ENCODE measurements around the gene PROK2.

Gene PROK2

GRCh38 chr3:71784914-71785531, at the start of gene PROK2:
PROK2 (minus strand) TSS chr3:71785148; CDS start chr3:71785052, 96 bp downstream.
- ATAC-seq: peak; percentile 62 to 69

- no peak for ATAC-seq
These were observed 46.7 kb upstream of the PROK2 start for GRCh38 chr3:71831599-71831998.

GRCh38 chr3:71825551-71826283, 40.8 kb upstream of the PROK2 start:
- no peak for ATAC-seq

DNA sequence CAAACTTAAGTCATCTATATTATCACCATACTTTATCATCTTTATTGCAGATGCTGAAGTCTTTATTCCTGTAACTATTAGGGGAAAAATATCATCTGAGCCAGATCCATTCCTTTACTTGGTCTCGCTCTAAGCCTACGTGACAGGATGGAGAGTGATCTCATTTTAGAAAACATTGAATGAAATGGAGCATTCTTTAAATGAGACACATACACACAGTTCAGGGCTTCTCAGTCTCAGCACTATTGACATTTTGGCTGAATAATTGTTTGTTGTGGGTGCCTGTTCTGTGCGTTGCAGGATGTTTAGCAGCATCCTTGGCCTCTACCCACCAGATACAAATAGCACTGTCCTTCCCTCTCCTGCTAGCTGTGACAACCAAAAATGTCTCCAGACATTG, 36.2 kb upstream of the PROK2 start:
- no peak for ATAC-seq

DNA sequence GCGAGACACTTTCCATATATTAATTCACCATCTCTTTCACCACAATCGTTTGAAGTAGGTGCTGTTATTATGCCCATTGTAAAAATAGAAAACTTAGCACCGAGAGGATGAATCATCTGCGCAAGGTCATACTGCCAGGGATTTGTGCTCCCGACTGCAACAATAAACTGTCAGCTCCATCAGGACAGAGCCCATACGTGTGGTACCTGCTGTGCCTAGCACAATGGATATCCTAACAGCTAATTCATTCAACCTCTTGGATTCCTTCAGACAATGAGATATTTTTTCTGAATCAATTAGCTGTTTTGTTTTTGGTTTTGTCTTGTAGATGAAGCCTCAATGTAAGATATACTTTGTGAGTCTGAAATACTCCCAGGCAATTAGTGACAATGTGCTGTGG, 32.3 kb upstream of the PROK2 start:
- ATAC-seq: no peak

DNA sequence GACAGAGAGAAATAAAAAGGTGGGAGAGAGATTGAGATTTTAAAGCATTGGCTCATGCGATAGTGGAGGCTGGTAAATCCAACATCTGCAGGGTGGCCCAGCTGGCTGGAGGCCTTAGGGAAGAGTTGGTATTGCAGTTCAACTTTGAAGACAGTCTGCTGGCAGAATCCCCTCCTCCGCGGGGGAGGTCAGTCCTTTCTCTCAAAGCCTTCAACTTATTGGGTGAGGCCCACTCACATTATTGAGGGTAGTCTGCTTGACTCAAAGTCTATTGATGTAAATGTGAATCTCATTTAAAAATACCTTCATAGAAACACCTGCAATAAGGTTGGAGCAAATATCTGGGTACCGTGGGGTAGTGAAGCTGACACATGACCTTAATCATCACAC, 31.8 kb upstream of the PROK2 start:
- no peak for ATAC-seq

- no peak for ATAC-seq
These were observed 30.6 kb upstream of the PROK2 start for GRCh38 chr3:71815340-71816067.

DNA sequence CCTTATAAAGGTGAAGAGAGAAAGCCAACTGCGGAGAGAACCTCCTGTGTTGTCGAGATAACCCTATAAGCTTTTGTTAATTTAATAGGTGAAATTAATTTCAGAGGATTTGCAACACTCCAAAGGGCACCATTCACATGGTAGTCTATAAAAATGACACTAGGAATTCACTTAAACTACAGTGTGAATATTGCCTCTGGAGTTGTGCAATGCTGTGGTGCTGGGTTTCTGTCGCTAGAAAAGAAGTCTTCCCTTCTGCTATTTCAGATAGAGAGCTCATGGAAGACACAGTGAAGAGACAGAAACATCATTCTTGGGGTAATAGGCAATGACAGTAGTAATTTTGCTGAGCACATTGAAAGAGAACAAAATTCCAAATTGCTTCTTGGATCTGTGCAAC, 28.8 kb upstream of the PROK2 start:
- no peak for ATAC-seq

- no peak for ATAC-seq
These were observed 28.1 kb upstream of the PROK2 start for GRCh38 chr3:71813073-71813472.

GRCh38 chr3:71810056-71810455, 25.1 kb upstream of the PROK2 start:
- no peak for ATAC-seq

- no peak for ATAC-seq
These were observed 24.5 kb upstream of the PROK2 start for GRCh38 chr3:71809321-71810026.

DNA sequence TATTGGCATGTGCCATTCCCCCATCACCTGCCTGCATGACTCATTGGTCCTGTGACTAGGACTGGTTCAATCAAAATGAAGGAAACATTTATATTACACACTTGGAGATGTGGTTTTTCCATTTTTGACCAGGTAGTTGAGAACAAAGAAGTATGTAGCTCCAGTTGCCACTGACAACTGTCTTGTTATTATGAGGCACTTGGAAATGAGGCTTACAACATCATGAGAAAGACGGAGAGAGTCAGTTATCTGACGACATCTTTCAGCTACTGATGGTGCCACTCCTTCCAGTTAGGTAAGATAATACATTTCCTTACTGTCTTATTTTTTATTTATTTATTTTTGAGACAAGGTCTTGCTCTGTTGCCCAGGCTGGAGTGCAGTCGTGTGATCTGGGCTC, 21.8 kb upstream of the PROK2 start:
- ATAC-seq: no peak

- no peak for ATAC-seq
These were observed 20.7 kb upstream of the PROK2 start for GRCh38 chr3:71805691-71806090.

GRCh38 chr3:71805199-71805598, 20.3 kb upstream of the PROK2 start:
- no peak for ATAC-seq

DNA sequence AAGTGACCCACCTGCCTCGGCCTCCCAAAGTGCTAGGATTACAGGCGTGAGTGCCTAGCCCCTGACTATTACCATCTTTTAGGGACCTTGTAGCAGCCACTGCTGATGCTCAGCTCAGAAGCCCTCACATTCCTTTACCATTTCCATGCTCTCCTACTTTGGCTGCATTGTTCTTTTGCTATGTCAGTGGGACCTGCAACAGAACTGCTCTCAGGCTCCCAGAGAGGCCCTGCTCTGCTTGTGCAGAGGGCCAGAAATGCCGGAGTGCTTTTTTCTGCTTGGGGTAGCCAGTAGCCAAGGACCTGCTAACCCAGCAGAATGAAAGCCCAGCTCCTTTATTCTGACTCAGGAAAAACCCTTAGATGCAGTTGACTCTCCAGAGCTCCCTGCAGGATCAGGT, 18.3 kb upstream of the PROK2 start:
- no peak for ATAC-seq

- no peak for ATAC-seq
These were observed 17.0 kb upstream of the PROK2 start for GRCh38 chr3:71801986-71802385.

- ATAC-seq: no peak
These were observed 15.1 kb upstream of the PROK2 start for GRCh38 chr3:71800023-71800422.

- no peak for ATAC-seq
These were observed 12.5 kb upstream of the PROK2 start for GRCh38 chr3:71797455-71797854.

GRCh38 chr3:71796290-71796689, 11.3 kb upstream of the PROK2 start:
- no peak for ATAC-seq

GRCh38 chr3:71791634-71792033, 6.7 kb upstream of the PROK2 start:
- ATAC-seq: no peak

DNA sequence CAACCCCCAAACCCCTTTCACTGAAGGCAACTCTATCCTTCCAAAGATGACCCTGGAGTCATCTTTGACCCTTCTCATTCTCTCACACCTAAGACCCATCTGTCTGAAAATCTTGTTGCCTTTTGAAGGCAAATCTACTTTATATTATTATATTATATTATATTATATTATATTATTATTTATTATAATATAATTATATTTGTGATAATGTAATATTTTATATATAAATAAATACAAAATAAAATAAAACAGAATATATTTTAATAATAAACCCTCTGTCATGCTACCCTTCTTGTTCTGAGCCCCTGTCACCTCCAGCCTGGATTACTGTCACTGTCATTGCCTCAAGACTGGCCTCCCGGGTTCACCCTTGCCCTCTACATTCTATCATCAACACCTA, 5.0 kb upstream of the PROK2 start:
- ATAC-seq: no peak

- ATAC-seq: no peak
These were observed 3.0 kb upstream of the PROK2 start for GRCh38 chr3:71787851-71788405.

GRCh38 chr3:71786551-71786950, 1.6 kb upstream of the PROK2 start:
- ATAC-seq: no peak

Data from activated CD4-positive, CD25-positive, alpha-beta regulatory T cell treated with anti-CD3 and anti-CD28 coated beads, Interleukin-2, amount 50 U/mL, for 24 hours (primary cell).